ENCODE data around the gene OSCP1. TPM values are rescaled to one million over a fixed set of nuclear protein-coding genes. Genes with fewer than 3 reads are reported as not detected.

Gene OSCP1, protein sequence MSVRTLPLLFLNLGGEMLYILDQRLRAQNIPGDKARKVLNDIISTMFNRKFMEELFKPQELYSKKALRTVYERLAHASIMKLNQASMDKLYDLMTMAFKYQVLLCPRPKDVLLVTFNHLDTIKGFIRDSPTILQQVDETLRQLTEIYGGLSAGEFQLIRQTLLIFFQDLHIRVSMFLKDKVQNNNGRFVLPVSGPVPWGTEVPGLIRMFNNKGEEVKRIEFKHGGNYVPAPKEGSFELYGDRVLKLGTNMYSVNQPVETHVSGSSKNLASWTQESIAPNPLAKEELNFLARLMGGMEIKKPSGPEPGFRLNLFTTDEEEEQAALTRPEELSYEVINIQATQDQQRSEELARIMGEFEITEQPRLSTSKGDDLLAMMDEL
- total RNA-seq (8.7 and 10.7 TPM in 2 replicates), polyA plus RNA-seq (6.1 and 6.5 TPM in 2 replicates), polyA minus RNA-seq (ENCODE audit: low replicate concordance) (0.48 and 5.3 TPM in 2 replicates)
- 6.6 and 6.7 TPM in 2 replicates for polyA plus RNA-seq (2012)

DNA sequence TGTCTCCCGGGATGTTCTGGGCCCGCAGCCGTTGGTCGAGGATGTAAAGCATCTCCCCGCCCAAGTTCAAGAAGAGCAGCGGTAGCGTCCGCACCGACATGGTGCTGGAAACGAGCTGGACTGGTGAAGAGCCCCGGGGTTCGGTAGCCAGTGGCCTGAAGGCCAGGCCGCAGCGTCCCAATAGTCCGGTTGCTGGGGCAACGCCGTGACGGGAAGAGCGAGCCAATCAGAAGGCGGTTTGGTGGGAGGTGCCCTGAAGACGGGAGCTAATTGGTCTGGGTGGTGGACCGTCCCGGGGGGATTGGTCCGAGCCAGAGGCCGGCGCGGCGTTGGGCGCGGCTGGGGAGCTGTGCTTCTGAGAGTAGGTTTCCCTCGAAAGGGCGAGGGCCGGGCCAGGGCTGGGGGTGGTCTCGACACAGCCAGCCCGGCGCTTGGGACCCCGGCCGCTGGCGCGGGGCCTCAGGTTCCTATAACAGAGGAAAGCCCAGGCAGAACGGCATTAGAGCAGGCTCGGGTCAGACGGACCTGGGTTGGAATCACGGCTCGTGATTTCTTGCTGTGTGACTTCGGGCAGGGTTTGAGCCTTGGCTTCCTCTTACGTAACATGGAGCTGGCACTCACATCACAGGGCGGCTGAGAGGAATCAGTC lies at the start of gene OSCP1:
TSS of gene OSCP1 (minus strand) at position 182 of the 649 bp plus-strand sequence. CDS start at position 100, 82 bp downstream.
- Histone ChIP-seq H2AFZ (ENCODE audit: low read length) (peak within 1 kb of the TSS; percentile 80), H3K9ac (ENCODE audit: insufficient read depth, low read length) (peak within 1 kb of the TSS; percentile 83), H3K27ac (ENCODE audit: insufficient read depth, low read length) (peak within 1 kb of the TSS; percentile 93), H3K79me2 (ENCODE audit: control insufficient read depth, insufficient read depth, low read length) (no peaks in the 10 kb centered on the region), H3K4me1 (ENCODE audit: control insufficient read depth, extremely low read depth, insufficient read depth, low read length) (no peaks in the 10 kb centered on the region), H3K4me3 (replicated peaks in 1 of 4; ENCODE audit: control extremely low read depth in 1 of 4, insufficient read depth in 1 of 4, low read depth in 3 of 4, low read length in 4 of 4) (peak within 1 kb of the TSS; percentile 52 to 81 (median 68)), H3K27me3 (ENCODE audit: control insufficient read depth, insufficient read depth, low read length) (no peaks in the 10 kb centered on the region), H3K9me3 (ENCODE audit: control insufficient read depth, insufficient read depth, low read depth, low read length) (no peaks in the 10 kb centered on the region), H3K4me2 (ENCODE audit: extremely low read depth, insufficient read depth, low read length) (peak within 1 kb of the TSS; percentile 89), H3K36me3 (ENCODE audit: control insufficient read depth, insufficient read depth, low read length) (peaks cover 1% of the 10 kb centered on the region), H4K20me1 (ENCODE audit: control insufficient read depth, extremely low read depth, insufficient read depth, low read length) (no peaks in the 10 kb centered on the region)
- TF ChIP-seq EZH2 (IDR thresholded peaks at IDR 0.05; ENCODE audit: low read length, missing control alignments), result no peak
- TF ChIP-seq, protein P1, sequence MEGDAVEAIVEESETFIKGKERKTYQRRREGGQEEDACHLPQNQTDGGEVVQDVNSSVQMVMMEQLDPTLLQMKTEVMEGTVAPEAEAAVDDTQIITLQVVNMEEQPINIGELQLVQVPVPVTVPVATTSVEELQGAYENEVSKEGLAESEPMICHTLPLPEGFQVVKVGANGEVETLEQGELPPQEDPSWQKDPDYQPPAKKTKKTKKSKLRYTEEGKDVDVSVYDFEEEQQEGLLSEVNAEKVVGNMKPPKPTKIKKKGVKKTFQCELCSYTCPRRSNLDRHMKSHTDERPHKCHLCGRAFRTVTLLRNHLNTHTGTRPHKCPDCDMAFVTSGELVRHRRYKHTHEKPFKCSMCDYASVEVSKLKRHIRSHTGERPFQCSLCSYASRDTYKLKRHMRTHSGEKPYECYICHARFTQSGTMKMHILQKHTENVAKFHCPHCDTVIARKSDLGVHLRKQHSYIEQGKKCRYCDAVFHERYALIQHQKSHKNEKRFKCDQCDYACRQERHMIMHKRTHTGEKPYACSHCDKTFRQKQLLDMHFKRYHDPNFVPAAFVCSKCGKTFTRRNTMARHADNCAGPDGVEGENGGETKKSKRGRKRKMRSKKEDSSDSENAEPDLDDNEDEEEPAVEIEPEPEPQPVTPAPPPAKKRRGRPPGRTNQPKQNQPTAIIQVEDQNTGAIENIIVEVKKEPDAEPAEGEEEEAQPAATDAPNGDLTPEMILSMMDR (conservative IDR thresholded peaks at IDR 0.05 in 1 of 2, IDR thresholded peaks at IDR 0.05 in 1 of 2; ENCODE audit: low read depth in 1 of 2, low read length in 2 of 2), result no peak
- peak; percentile 96 to 97 for DNase-seq (ENCODE audit: low read depth in 2 of 2)

DNA sequence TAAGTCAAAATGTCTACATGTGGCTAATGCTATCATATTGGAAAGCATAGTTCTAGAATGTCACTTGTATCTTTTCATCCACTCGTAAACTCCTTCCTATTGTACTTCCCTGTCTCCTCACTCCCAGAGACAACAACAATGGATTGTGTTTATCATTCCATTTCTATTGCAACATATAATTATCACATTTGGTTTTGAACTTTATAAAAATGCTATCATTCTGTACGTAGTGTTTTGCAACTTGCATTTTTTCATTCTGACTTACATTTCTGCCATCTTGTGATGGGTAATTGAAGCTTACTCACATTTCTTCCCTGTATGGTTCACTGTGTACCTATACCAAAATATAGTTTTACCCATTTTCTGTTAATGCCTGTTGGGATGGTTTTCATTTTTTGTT lies 47.0 kb upstream of the OSCP1 start:
- no peak overlapping the region for H3K27ac ChIP-seq (ENCODE audit: insufficient read depth, low read length)

DNA sequence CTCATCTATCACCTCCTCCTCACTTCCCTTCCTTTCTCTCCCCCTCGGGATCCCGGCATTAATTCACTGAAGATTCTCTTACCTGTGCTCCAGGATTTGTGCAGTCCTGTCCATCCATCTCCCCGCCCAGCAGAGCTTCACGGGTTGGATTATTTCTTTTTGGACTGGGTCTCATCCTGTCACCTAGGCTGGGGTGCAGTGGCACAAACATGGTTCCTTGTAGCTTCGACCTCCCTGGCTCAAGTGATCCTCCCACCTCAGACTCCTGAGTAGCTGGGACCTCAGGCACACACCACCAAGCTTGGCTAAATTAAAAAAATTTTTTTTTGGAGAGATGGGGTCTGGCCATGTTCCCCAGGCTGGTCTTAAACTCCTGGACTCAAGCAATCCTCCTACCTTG lies 44.7 kb upstream of the OSCP1 start:
- Histone ChIP-seq H3K4me3 (replicated peaks in 1 of 4; ENCODE audit: control extremely low read depth in 1 of 4, insufficient read depth in 1 of 4, low read depth in 3 of 4, low read length in 4 of 4) (no peak overlapping the region), H2AFZ (ENCODE audit: low read length) (no peak overlapping the region), H3K27ac (ENCODE audit: insufficient read depth, low read length) (no peak overlapping the region), H3K36me3 (ENCODE audit: control insufficient read depth, insufficient read depth, low read length) (no peaks in the 10 kb centered on the region), H3K27me3 (ENCODE audit: control insufficient read depth, insufficient read depth, low read length) (peaks cover 8% of the 10 kb centered on the region), H3K9me3 (ENCODE audit: control insufficient read depth, insufficient read depth, low read depth, low read length) (no peaks in the 10 kb centered on the region), H3K9ac (ENCODE audit: insufficient read depth, low read length) (no peak overlapping the region), H3K4me1 (ENCODE audit: control insufficient read depth, extremely low read depth, insufficient read depth, low read length) (no peaks in the 10 kb centered on the region), H3K79me2 (ENCODE audit: control insufficient read depth, insufficient read depth, low read length) (no peaks in the 10 kb centered on the region), H3K4me2 (ENCODE audit: extremely low read depth, insufficient read depth, low read length) (no peak overlapping the region), H4K20me1 (ENCODE audit: control insufficient read depth, extremely low read depth, insufficient read depth, low read length) (no peaks in the 10 kb centered on the region)
- no peak for DNase-seq (ENCODE audit: low read depth in 2 of 2)
- TF ChIP-seq EZH2 (IDR thresholded peaks at IDR 0.05; ENCODE audit: low read length, missing control alignments), result no peak
- TF ChIP-seq, protein P1 (conservative IDR thresholded peaks at IDR 0.05 in 1 of 2, IDR thresholded peaks at IDR 0.05 in 1 of 2; ENCODE audit: low read depth in 1 of 2, low read length in 2 of 2), result no peak

More for the DNA sequence above, 47.0 kb upstream of the OSCP1 start:
- no peak overlapping the region for H3K9ac ChIP-seq (ENCODE audit: insufficient read depth, low read length)
- H3K4me1 ChIP-seq (ENCODE audit: control insufficient read depth, extremely low read depth, insufficient read depth, low read length), result no peaks in the 10 kb centered on the region
- no peaks in the 10 kb centered on the region for H3K9me3 ChIP-seq (ENCODE audit: control insufficient read depth, insufficient read depth, low read depth, low read length)
- H3K79me2 ChIP-seq (ENCODE audit: control insufficient read depth, insufficient read depth, low read length), result no peaks in the 10 kb centered on the region
- TF ChIP-seq EZH2 (IDR thresholded peaks at IDR 0.05; ENCODE audit: low read length, missing control alignments), result no peak
- TF ChIP-seq, protein P1 (conservative IDR thresholded peaks at IDR 0.05 in 1 of 2, IDR thresholded peaks at IDR 0.05 in 1 of 2; ENCODE audit: low read depth in 1 of 2, low read length in 2 of 2), result no peak
- H4K20me1 ChIP-seq (ENCODE audit: control insufficient read depth, extremely low read depth, insufficient read depth, low read length), result no peaks in the 10 kb centered on the region
- no peaks in the 10 kb centered on the region for H3K36me3 ChIP-seq (ENCODE audit: control insufficient read depth, insufficient read depth, low read length)
- no peak overlapping the region for H2AFZ ChIP-seq (ENCODE audit: low read length)
- no peak overlapping the region for H3K4me2 ChIP-seq (ENCODE audit: extremely low read depth, insufficient read depth, low read length)
- peaks cover 5% of the 10 kb centered on the region for H3K27me3 ChIP-seq (ENCODE audit: control insufficient read depth, insufficient read depth, low read length)
- peak in 1 of 2 donors; percentile 10 for DNase-seq (ENCODE audit: low read depth in 2 of 2)
- H3K4me3 ChIP-seq (replicated peaks in 1 of 4; ENCODE audit: control extremely low read depth in 1 of 4, insufficient read depth in 1 of 4, low read depth in 3 of 4, low read length in 4 of 4), result no peak overlapping the region

Data from fibroblast of lung (primary cell).